IMR-90 (cell line): ENCODE measurements around the gene SESN3. TPM values are rescaled to one million over a fixed set of nuclear protein-coding genes. Genes with fewer than 3 reads are reported as not detected.

Experiments used
- ATAC-seq: fragments of 200-7000 bp; cut with Tn5 transposase; 2 replicates; pipeline ENCODE4 v1.9.1; 2020; ENCODE audit warnings: low read depth, mild to moderate bottlenecking, moderate library complexity
- BruUV-seq: library from RNA; stranded (reverse); fragments of 400-500 nt; replicated peaks from 2 replicates; lab custom pipeline; 2021; lab: Mats Ljungman, UMichigan
- CTCF ChIA-PET: fragments of 300-600 bp; formaldehyde crosslinking; extraction: SDS; loops from one replicate; lab custom pipeline; 2021; ENCODE audit warnings: antibody characterized with exemption; lab: Yijun Ruan, JAX
- POLR2A ChIA-PET: fragments of 300-600 bp; sonication (Branson Sonifier 250); formaldehyde crosslinking; loops from one replicate; lab custom pipeline; 2022; ENCODE audit warnings: antibody characterized with exemption; ENCODE audit not compliant: unreplicated experiment; lab: Charles Lee
- DNase-seq: peaks from one replicate; pipeline ENCODE4 v3.0.0; 2013
- H2AFZ ChIP-seq: replicated peaks from 2 replicates; pipeline ENCODE3; 2013; ENCODE audit warnings: low read length, mild to moderate bottlenecking; ENCODE audit not compliant: poor library complexity
- H2AK5ac ChIP-seq: 2 replicates; pipeline ENCODE4 v1.6.1; 2013; ENCODE audit warnings: low read depth, low read length, inconsistent platforms
- H2AK9ac ChIP-seq: replicated peaks from 2 replicates; pipeline ENCODE3; 2013; ENCODE audit warnings: mild to moderate bottlenecking, low read depth, low read length, moderate library complexity; ENCODE audit not compliant: poor library complexity
- H2BK120ac ChIP-seq: 2 replicates; pipeline ENCODE4 v1.6.1; 2013; ENCODE audit warnings: low read depth, low read length, inconsistent platforms
- H2BK15ac ChIP-seq: 3 replicates; pipeline ENCODE4 v1.6.1; 2013; ENCODE audit warnings: low read depth, low read length, inconsistent platforms
- H2BK20ac ChIP-seq: 2 replicates; pipeline ENCODE4 v1.6.1; 2013; ENCODE audit warnings: low read depth, mild to moderate bottlenecking, inconsistent platforms, low read length, moderate library complexity
- H2BK5ac ChIP-seq: 2 replicates; pipeline ENCODE4 v1.6.1; 2013; ENCODE audit warnings: mild to moderate bottlenecking, low read depth, low read length, inconsistent platforms; ENCODE audit not compliant: poor library complexity, severe bottlenecking
- H3K14ac ChIP-seq: replicated peaks from 2 replicates; pipeline ENCODE4 v1.6.1; 2013; ENCODE audit warnings: low read depth, low read length, inconsistent platforms
- H3K18ac ChIP-seq: 2 replicates; pipeline ENCODE4 v1.6.1; 2013; ENCODE audit warnings: low read depth, low read length, control low read depth
- H3K23ac ChIP-seq: 2 replicates; pipeline ENCODE4 v1.6.1; 2013; ENCODE audit warnings: low read depth, low read length, inconsistent platforms
- H3K27ac ChIP-seq: 2 replicates; pipeline ENCODE4 v1.5.1; 2013; ENCODE audit warnings: mild to moderate bottlenecking, control low read depth, low read length; ENCODE audit not compliant: insufficient read depth
- H3K27me3 ChIP-seq: 2 replicates; pipeline ENCODE4 v1.6.1; 2013; ENCODE audit warnings: low read length; ENCODE audit not compliant: control insufficient read depth, insufficient read depth
- H3K36me3 ChIP-seq: 2 replicates; pipeline ENCODE4 v1.6.1; 2013; ENCODE audit warnings: low read length, mixed read lengths; ENCODE audit not compliant: control insufficient read depth, insufficient read depth
- H3K4ac ChIP-seq: 2 replicates; pipeline ENCODE4 v1.6.1; 2013; ENCODE audit warnings: low read depth, low read length, inconsistent platforms
- H3K4me1 ChIP-seq: 2 replicates; pipeline ENCODE4 v1.6.1; 2013; ENCODE audit warnings: low read length, mixed read lengths; ENCODE audit not compliant: control insufficient read depth, insufficient read depth
- H3K4me2 ChIP-seq: 2 replicates; pipeline ENCODE4 v1.6.1; 2013; ENCODE audit warnings: low read depth, mild to moderate bottlenecking, control low read depth, low read length, moderate library complexity
- H3K4me3 ChIP-seq: 2 replicates; pipeline ENCODE4 v1.5.1; 2013; ENCODE audit warnings: low read depth, mild to moderate bottlenecking, control low read depth, low read length, moderate library complexity; ENCODE audit not compliant: insufficient read depth
- H3K56ac ChIP-seq: 2 replicates; pipeline ENCODE4 v1.6.1; 2013; ENCODE audit warnings: low read length, inconsistent platforms; ENCODE audit not compliant: insufficient read depth; ENCODE audit errors: extremely low read depth
- H3K79me1 ChIP-seq, 2 experiments: 2 replicates each; pipeline ENCODE4 v1.6.1; 2013; ENCODE audit warnings: low read length in 2 of 2, inconsistent platforms in 1 of 2, low read depth in 1 of 2
- H3K9ac ChIP-seq: 2 replicates; pipeline ENCODE4 v1.6.1; 2013; ENCODE audit warnings: low read depth, low read length, control low read depth
- H3K9me1 ChIP-seq: 2 replicates; pipeline ENCODE4 v1.6.1; 2013; ENCODE audit warnings: low read length, inconsistent platforms; ENCODE audit not compliant: insufficient read depth
- H3K9me3 ChIP-seq: 2 replicates; pipeline ENCODE4 v1.6.1; 2013; ENCODE audit warnings: low read length; ENCODE audit not compliant: control insufficient read depth, insufficient read depth
- H4K20me1 ChIP-seq: 2 replicates; pipeline ENCODE4 v1.6.1; 2013; ENCODE audit warnings: low read length, inconsistent platforms; ENCODE audit not compliant: insufficient read depth
- H4K5ac ChIP-seq: 2 replicates; pipeline ENCODE4 v1.6.1; 2013; ENCODE audit warnings: mild to moderate bottlenecking, low read depth, low read length, control low read depth
- H4K8ac ChIP-seq, 2 experiments: 2 replicates each; pipeline ENCODE4 v1.6.1; 2013; ENCODE audit warnings: low read depth in 2 of 2, low read length in 2 of 2, control low read depth in 1 of 2, inconsistent platforms in 1 of 2
- H4K91ac ChIP-seq: 2 replicates; pipeline ENCODE4 v1.6.1; 2013; ENCODE audit warnings: low read depth, low read length, inconsistent platforms; ENCODE audit not compliant: insufficient read depth
- CEBPB ChIP-seq: IDR thresholded peaks from 2 replicates; pipeline ENCODE4 v1.6.1; 2012; ENCODE audit warnings: low read depth, low read length, improper control_type of control experiment
- NFE2L2 ChIP-seq: fragments of 150-350 bp; IDR thresholded peaks from 2 replicates; pipeline ENCODE4 v1.6.1; 2016; ENCODE audit warnings: low read depth, mild to moderate bottlenecking, low read length
- WGBS, 2 experiments: methylation state at CpG; one replicate each; pipeline versions ENCODE4 v1.1.5 to v1.1.7; 2013; ENCODE audit warnings: missing lambda C conversion rate in 2 of 2; ENCODE audit not compliant: insufficient read length in 1 of 2; ENCODE audit errors: extremely low coverage in 2 of 2; 5-methylcytosine and 5-hydroxymethylcytosine counted together
- dilution Hi-C: fragments of 300-500 bp; cut with HindIII; formaldehyde crosslinking; loops from one replicate; pipeline ENCODE4 v1.14.3; 2018; ENCODE audit warnings: low sequenced_read_pairs; ENCODE audit not compliant: unreplicated experiment
- in situ Hi-C: fragments of 300-500 bp; cut with MboI; formaldehyde crosslinking; loops from 3 replicates; pipeline ENCODE4 v1.14.3; 2019; ENCODE audit warnings: low sequenced_read_pairs, inconsistent platforms, mixed read lengths
- intact Hi-C: fragments of 100-400 bp; cut with micrococcal nuclease; formaldehyde crosslinking; loops from 2 replicates; pipeline ENCODE4 v1.10.0; 2022
- polyA plus RNA-seq, 3 experiments: library from polyadenylated mRNA; depleted of rRNA; stranded (reverse); fragments of >200 nt; gene quantifications; 2 replicates each; pipeline ENCODE4 v1.2.3, GENCODE V29; 2012; ENCODE audit warnings: low replicate concordance in 1 of 3
- total RNA-seq: library from RNA; depleted of rRNA; stranded (reverse); fragments of >200 nt; gene quantifications from 2 replicates; pipeline ENCODE4 v1.2.3, GENCODE V29; 2012

SESN3 gene
- total and polyA plus RNA-seq, 2 of the 4 experiments (the other 2 are of a cell fraction): 2.0 to 7.7 TPM

- no peak overlapping the region for H3K18ac ChIP-seq
- no peak overlapping the region for H4K8ac ChIP-seq
- ChIA-PET CTCF (no interaction called here), POLR2A (no interaction called here)
- no peak overlapping the region for H4K91ac ChIP-seq
- no peaks in the 10 kb centered on the region for H3K9me3 ChIP-seq
- peak; percentile 76 for DNase-seq
- H3K14ac ChIP-seq: no peak overlapping the region
- no peak overlapping the region for H3K56ac ChIP-seq
- H2BK20ac ChIP-seq: no peak overlapping the region
- no peaks in the 10 kb centered on the region for H3K79me1 ChIP-seq
- H2AK9ac ChIP-seq: no peak overlapping the region
- intact Hi-C loops: no loop called here
- H2BK5ac ChIP-seq: no peak overlapping the region
- H3K4me3 ChIP-seq: no peak overlapping the region
- H3K4ac ChIP-seq: no peak overlapping the region
- no peak overlapping the region for H3K23ac ChIP-seq
- H2BK120ac ChIP-seq: no peak overlapping the region
- H3K9ac ChIP-seq: no peak overlapping the region
- no peak overlapping the region for H4K5ac ChIP-seq
- H2AFZ ChIP-seq: no peak overlapping the region
- H3K27me3 ChIP-seq: no peaks in the 10 kb centered on the region; the same call in 1 of the 2 replicates
- dilution Hi-C loops: no loop called here
- TF ChIP-seq NFE2L2: no peak
- TF ChIP-seq CEBPB: peak; percentile 31; the same call in 1 of the 2 replicates
- in situ Hi-C loops: no loop called here
- H3K36me3 ChIP-seq: no peaks in the 10 kb centered on the region
- no peak overlapping the region for H2AK5ac ChIP-seq
- H3K4me2 ChIP-seq: no peak overlapping the region
- no peaks in the 10 kb centered on the region for H4K20me1 ChIP-seq
- WGBS, 2 experiments: no CpG with 5 or more reads among the region's 4 CpGs
- no peak overlapping the region for H3K27ac ChIP-seq
- peaks cover 3% of the 10 kb centered on the region; the same call in 1 of the 2 replicates for H3K9me1 ChIP-seq
- no peak overlapping the region for H2BK15ac ChIP-seq
- ATAC-seq: no peak
- peaks cover 3% of the 10 kb centered on the region for H3K4me1 ChIP-seq
- no TSS peak for BruUV-seq
These were observed 90.5 kb downstream of the SESN3 start for GRCh38 chr11:95140397-95141033.
